Uterus (tissue), 2 donors: ENCODE results near the gene GAP43.

ENCODE experiments used
- CTCF ChIP-seq, 4 experiments: fragments of 200-600 bp in 2 of 4; fragments of 450-650 bp in 2 of 4; sonication (generic) in 2 of 4; IDR thresholded peaks; one replicate each; pipeline ENCODE4 v1.5.1; 2016 to 2019; ENCODE audit warnings: antibody characterized with exemption in 4 of 4, mild to moderate bottlenecking in 2 of 4, moderate library complexity in 1 of 4
- POLR2A ChIP-seq, 2 donors: fragments of 450-650 bp; IDR thresholded peaks; one replicate each; pipeline ENCODE4 v1.6.1; 2016; ENCODE audit warnings: antibody characterized with exemption in 2 of 2, mild to moderate bottlenecking in 1 of 2, moderate library complexity in 1 of 2

DNA sequence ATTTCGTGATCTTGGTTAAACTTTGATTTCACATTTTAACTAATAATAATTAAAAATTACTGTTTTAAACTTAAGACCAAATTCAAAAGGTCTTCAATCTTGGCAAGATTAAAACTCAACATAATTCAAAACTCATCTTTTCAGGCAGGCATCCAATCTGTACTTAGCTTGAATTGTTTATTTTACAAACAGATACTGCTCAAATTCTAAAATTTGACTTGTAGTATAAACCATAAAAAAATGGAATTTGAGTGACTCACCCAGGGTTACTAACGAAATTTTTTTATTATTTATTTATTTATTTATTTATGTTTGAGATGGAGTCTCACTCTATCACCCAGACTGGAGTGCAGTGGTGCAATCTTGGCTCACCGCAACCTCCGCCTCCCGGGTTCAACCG, 64.4 kb downstream of the GAP43 start:
- no peak for TF ChIP-seq CTCF (IDR thresholded peaks at IDR 0.05)
- no peak for TF ChIP-seq POLR2A (IDR thresholded peaks at IDR 0.05)
